Aorta (tissue), 5 donors: ENCODE measurements around the gene HAUS5. TPM values are rescaled to one million over a fixed set of nuclear protein-coding genes. Genes with fewer than 3 reads are reported as not detected.
A peak's percentile ranks its signal among the peaks of the same experiment; 100 is the strongest.

Experiments
- ATAC-seq: fragments of 200-7000 bp; cut with Tn5 transposase; one replicate; pipeline ENCODE4 v1.9.1; 2022; ENCODE audit warnings: moderate library complexity; ENCODE audit not compliant: low FRiP score
- DNase-seq, 2 donors: peaks; one replicate each; pipeline ENCODE4 v3.0.0-alpha.2; 2020
- H3K27ac ChIP-seq, 2 donors: one replicate each; pipeline ENCODE4 v1.5.1; 2013; ENCODE audit warnings: low read length in 2 of 2, mild to moderate bottlenecking in 2 of 2, moderate library complexity in 2 of 2, control low read depth in 1 of 2, inconsistent platforms in 1 of 2, low read depth in 1 of 2
- H3K27me3 ChIP-seq, 2 donors: one replicate each; pipeline ENCODE4 v1.6.1; 2013; ENCODE audit warnings: control low read depth in 1 of 2, low read length in 1 of 2, mild to moderate bottlenecking in 1 of 2, moderate library complexity in 1 of 2; ENCODE audit not compliant: insufficient read depth in 2 of 2, control insufficient read depth in 1 of 2
- H3K36me3 ChIP-seq, 2 donors: one replicate each; pipeline ENCODE4 v1.6.1; 2013; ENCODE audit warnings: control low read depth in 1 of 2, low read length in 1 of 2, mild to moderate bottlenecking in 1 of 2; ENCODE audit not compliant: insufficient read depth in 2 of 2, control insufficient read depth in 1 of 2
- H3K4me1 ChIP-seq, 2 donors: one replicate each; pipeline ENCODE4 v1.6.1; 2013; ENCODE audit warnings: low read length in 2 of 2, control low read depth in 1 of 2, mild to moderate bottlenecking in 1 of 2, moderate library complexity in 1 of 2; ENCODE audit not compliant: insufficient read depth in 2 of 2, control insufficient read depth in 1 of 2
- H3K4me3 ChIP-seq, 2 donors: one replicate each; pipeline ENCODE4 v1.5.1; 2013; ENCODE audit warnings: low read length in 2 of 2, control low read depth in 1 of 2, mild to moderate bottlenecking in 1 of 2
- H3K9me3 ChIP-seq: one replicate; pipeline ENCODE4 v1.6.1; 2013; ENCODE audit warnings: mild to moderate bottlenecking, low read length; ENCODE audit not compliant: control insufficient read depth
- WGBS, 2 donors: extraction: QIAGEN DNeasy Blood & Tissue Kit; methylation state at CpG; one replicate each; pipeline ENCODE4 v1.1.7; 2013; 5-methylcytosine and 5-hydroxymethylcytosine counted together
- intact Hi-C, 2 donors: fragments of 100-400 bp; cut with DNase I; formaldehyde crosslinking; loops; one replicate each; pipeline versions ENCODE4 v1.14.2 to v1.15.0; 2022
- polyA plus RNA-seq, 2 donors: library from polyadenylated mRNA; stranded (reverse); fragments of 200-250 nt; gene quantifications; one replicate each; pipeline ENCODE4 v1.2.3, GENCODE V29; 2013
- total RNA-seq, 2 donors: library from RNA; stranded (reverse); fragmentation: NEBNext Ultra II Directional; extraction: Animal tissue kit (Norgen Biotek cat#: 25700); gene quantifications; one replicate each; pipeline ENCODE4 v1.2.1, GENCODE V29; 2021
- donor health status: healthy with polysubstance abuse.
- donor health status: Bipolar disorder and iron deficiency.
- donor health status: DM: no; HTN: no; CAD: no.
- donor health status: DM: no; HTN: no; CAD: no.
- donor health status: DM: yes; HTN: yes; CAD: no.

Gene HAUS5
- total and polyA plus RNA-seq, 4 donors = 2.9 to 17.5 (median 7.9) TPM

GRCh38 chr19:35615036-35615435 lies 2.5 kb downstream of the HAUS5 start:
- intact Hi-C loops = no loop called here
- Histone ChIP-seq H3K9me3 (no peaks in the 10 kb centered on the region), H3K4me1 (no peaks in the 10 kb centered on the region), H3K4me3 (no peak overlapping the region), H3K36me3 (no peaks in the 10 kb centered on the region), H3K27ac (no peak overlapping the region), H3K27me3 (no peaks in the 10 kb centered on the region)
- ATAC-seq = no peak
- DNase-seq = no peak
- WGBS, 2 donors = 88 to 92% methylated on average over 17 of the region's 17 CpGs

GRCh38 chr19:35618857-35619256 lies 6.3 kb downstream of the HAUS5 start:
- 69 to 80% methylated on average over 7 of the region's 7 CpGs for WGBS, 2 donors

GRCh38 chr19:35619290-35619923 lies 6.9 kb downstream of the HAUS5 start:
- intact Hi-C loops = no loop called here
- Histone ChIP-seq H3K36me3 (no peaks in the 10 kb centered on the region), H3K4me1 (no peaks in the 10 kb centered on the region), H3K9me3 (no peaks in the 10 kb centered on the region), H3K4me3 (no peak overlapping the region), H3K27me3 (no peaks in the 10 kb centered on the region), H3K27ac (no peak overlapping the region)
- no peak for ATAC-seq
- 95 to 97% methylated on average over 11 to 12 of the region's 12 CpGs for WGBS, 2 donors
- no peak for DNase-seq

More at GRCh38 chr19:35618857-35619256, 6.3 kb downstream of the HAUS5 start:
- intact Hi-C loops = no loop called here
- ATAC-seq = no peak
- no peaks in the 10 kb centered on the region for H3K4me1 ChIP-seq
- no peaks in the 10 kb centered on the region for H3K9me3 ChIP-seq
- H3K27ac ChIP-seq = no peak overlapping the region
- DNase-seq = no peak
- no peak overlapping the region for H3K4me3 ChIP-seq
- no peaks in the 10 kb centered on the region for H3K27me3 ChIP-seq
- no peaks in the 10 kb centered on the region for H3K36me3 ChIP-seq

GRCh38 chr19:35620001-35620400 lies 7.5 kb downstream of the HAUS5 start:
- no peaks in the 10 kb centered on the region for H3K27me3 ChIP-seq
- DNase-seq (no peak), ATAC-seq (no peak)
- no peaks in the 10 kb centered on the region for H3K9me3 ChIP-seq
- H3K4me1 ChIP-seq = no peaks in the 10 kb centered on the region
- intact Hi-C loops = no loop called here
- H3K36me3 ChIP-seq = no peaks in the 10 kb centered on the region
- WGBS, 2 donors = 92% methylated on average over 17 of the region's 17 CpGs
- H3K27ac ChIP-seq = no peak overlapping the region
- no peak overlapping the region for H3K4me3 ChIP-seq

- H3K4me1 ChIP-seq = no peaks in the 10 kb centered on the region
- H3K27me3 ChIP-seq = no peaks in the 10 kb centered on the region
- H3K4me3 ChIP-seq = no peak overlapping the region
- no peaks in the 10 kb centered on the region for H3K36me3 ChIP-seq
- ATAC-seq (no peak), DNase-seq (no peak)
- no peaks in the 10 kb centered on the region for H3K9me3 ChIP-seq
- 90 to 93% methylated on average over 9 of the region's 9 CpGs for WGBS, 2 donors
- intact Hi-C loops = no loop called here
- no peak overlapping the region for H3K27ac ChIP-seq
These were observed 9.2 kb downstream of the HAUS5 start for GRCh38 chr19:35621708-35622107.

GRCh38 chr19:35622750-35623149 lies 10.2 kb downstream of the HAUS5 start:
- Histone ChIP-seq H3K9me3 (no peaks in the 10 kb centered on the region), H3K4me3 (no peak overlapping the region), H3K4me1 (no peaks in the 10 kb centered on the region), H3K27me3 (no peaks in the 10 kb centered on the region), H3K36me3 (no peaks in the 10 kb centered on the region), H3K27ac (no peak overlapping the region)
- intact Hi-C loops = no loop called here
- 91 to 93% methylated on average over 13 of the region's 13 CpGs for WGBS, 2 donors
- ATAC-seq = no peak
- DNase-seq = no peak

- 87 to 91% methylated on average over 6 of the region's 6 CpGs for WGBS, 2 donors
- no peak overlapping the region for H3K4me3 ChIP-seq
- H3K36me3 ChIP-seq = no peaks in the 10 kb centered on the region
- intact Hi-C loops = no loop called here
- no peak overlapping the region for H3K27ac ChIP-seq
- H3K27me3 ChIP-seq = no peaks in the 10 kb centered on the region
- H3K4me1 ChIP-seq = no peaks in the 10 kb centered on the region
- ATAC-seq (no peak), DNase-seq (peak in 1 of 2 donors; percentile 16)
- no peaks in the 10 kb centered on the region for H3K9me3 ChIP-seq
These were observed 10.9 kb downstream of the HAUS5 start for GRCh38 chr19:35623327-35624010.

- intact Hi-C loops = loop anchor here in 1 of 2 donors (2.0 kb wide), 1 partner anchor 15 kb away; no protein-coding TSS in a partner anchor
- ATAC-seq = no peak
- 8% methylated on average over 9 of the region's 9 CpGs for WGBS, 2 donors
These were observed 15.7 kb downstream of the HAUS5 start for GRCh38 chr19:35628264-35628564.

More at GRCh38 chr19:35628264-35628564, 15.7 kb downstream of the HAUS5 start:
- no peaks in the 10 kb centered on the region for H3K4me1 ChIP-seq
- peak overlapping the region; percentile 35 to 84 for H3K4me3 ChIP-seq
- no peaks in the 10 kb centered on the region for H3K9me3 ChIP-seq
- DNase-seq = no peak
- no peaks in the 10 kb centered on the region for H3K27me3 ChIP-seq
- H3K36me3 ChIP-seq = peaks cover 0 to 4% of the 10 kb centered on the region in 2 donors
- peak overlapping the region in 1 of 2 donors; percentile 94 for H3K27ac ChIP-seq
